IMR-90 (cell line): ENCODE results near the gene IER5L. TPM values are rescaled to one million over a fixed set of nuclear protein-coding genes. Genes with fewer than 3 reads are reported as not detected.

Experiments
- ATAC-seq: fragments of 200-7000 bp; cut with Tn5 transposase; 2 replicates; pipeline ENCODE4 v1.9.1; 2020; ENCODE audit warnings: low read depth, mild to moderate bottlenecking, moderate library complexity
- BruUV-seq: library from RNA; stranded (reverse); fragments of 400-500 nt; replicated peaks from 2 replicates; lab custom pipeline; 2021; lab: Mats Ljungman, UMichigan
- CTCF ChIA-PET: fragments of 300-600 bp; formaldehyde crosslinking; extraction: SDS; loops from one replicate; lab custom pipeline; 2021; ENCODE audit warnings: antibody characterized with exemption; lab: Yijun Ruan, JAX
- POLR2A ChIA-PET: fragments of 300-600 bp; sonication (Branson Sonifier 250); formaldehyde crosslinking; loops from one replicate; lab custom pipeline; 2022; ENCODE audit warnings: antibody characterized with exemption; ENCODE audit not compliant: unreplicated experiment; lab: Charles Lee
- DNase-seq: peaks from one replicate; pipeline ENCODE4 v3.0.0; 2013
- H2AFZ ChIP-seq: replicated peaks from 2 replicates; pipeline ENCODE3; 2013; ENCODE audit warnings: low read length, mild to moderate bottlenecking; ENCODE audit not compliant: poor library complexity
- H2AK5ac ChIP-seq: 2 replicates; pipeline ENCODE4 v1.6.1; 2013; ENCODE audit warnings: low read depth, low read length, inconsistent platforms
- H2AK9ac ChIP-seq: replicated peaks from 2 replicates; pipeline ENCODE3; 2013; ENCODE audit warnings: mild to moderate bottlenecking, low read depth, low read length, moderate library complexity; ENCODE audit not compliant: poor library complexity
- H2BK120ac ChIP-seq: 2 replicates; pipeline ENCODE4 v1.6.1; 2013; ENCODE audit warnings: low read depth, low read length, inconsistent platforms
- H2BK15ac ChIP-seq: 3 replicates; pipeline ENCODE4 v1.6.1; 2013; ENCODE audit warnings: low read depth, low read length, inconsistent platforms
- H2BK20ac ChIP-seq: 2 replicates; pipeline ENCODE4 v1.6.1; 2013; ENCODE audit warnings: low read depth, mild to moderate bottlenecking, inconsistent platforms, low read length, moderate library complexity
- H2BK5ac ChIP-seq: 2 replicates; pipeline ENCODE4 v1.6.1; 2013; ENCODE audit warnings: mild to moderate bottlenecking, low read depth, low read length, inconsistent platforms; ENCODE audit not compliant: poor library complexity, severe bottlenecking
- H3K14ac ChIP-seq: replicated peaks from 2 replicates; pipeline ENCODE4 v1.6.1; 2013; ENCODE audit warnings: low read depth, low read length, inconsistent platforms
- H3K18ac ChIP-seq: 2 replicates; pipeline ENCODE4 v1.6.1; 2013; ENCODE audit warnings: low read depth, low read length, control low read depth
- H3K23ac ChIP-seq: 2 replicates; pipeline ENCODE4 v1.6.1; 2013; ENCODE audit warnings: low read depth, low read length, inconsistent platforms
- H3K27ac ChIP-seq: 2 replicates; pipeline ENCODE4 v1.5.1; 2013; ENCODE audit warnings: mild to moderate bottlenecking, control low read depth, low read length; ENCODE audit not compliant: insufficient read depth
- H3K27me3 ChIP-seq: 2 replicates; pipeline ENCODE4 v1.6.1; 2013; ENCODE audit warnings: low read length; ENCODE audit not compliant: control insufficient read depth, insufficient read depth
- H3K36me3 ChIP-seq: 2 replicates; pipeline ENCODE4 v1.6.1; 2013; ENCODE audit warnings: low read length, mixed read lengths; ENCODE audit not compliant: control insufficient read depth, insufficient read depth
- H3K4ac ChIP-seq: 2 replicates; pipeline ENCODE4 v1.6.1; 2013; ENCODE audit warnings: low read depth, low read length, inconsistent platforms
- H3K4me1 ChIP-seq: 2 replicates; pipeline ENCODE4 v1.6.1; 2013; ENCODE audit warnings: low read length, mixed read lengths; ENCODE audit not compliant: control insufficient read depth, insufficient read depth
- H3K4me2 ChIP-seq: 2 replicates; pipeline ENCODE4 v1.6.1; 2013; ENCODE audit warnings: low read depth, mild to moderate bottlenecking, control low read depth, low read length, moderate library complexity
- H3K4me3 ChIP-seq: 2 replicates; pipeline ENCODE4 v1.5.1; 2013; ENCODE audit warnings: low read depth, mild to moderate bottlenecking, control low read depth, low read length, moderate library complexity; ENCODE audit not compliant: insufficient read depth
- H3K56ac ChIP-seq: 2 replicates; pipeline ENCODE4 v1.6.1; 2013; ENCODE audit warnings: low read length, inconsistent platforms; ENCODE audit not compliant: insufficient read depth; ENCODE audit errors: extremely low read depth
- H3K79me1 ChIP-seq, 2 experiments: 2 replicates each; pipeline ENCODE4 v1.6.1; 2013; ENCODE audit warnings: low read length in 2 of 2, inconsistent platforms in 1 of 2, low read depth in 1 of 2
- H3K9ac ChIP-seq: 2 replicates; pipeline ENCODE4 v1.6.1; 2013; ENCODE audit warnings: low read depth, low read length, control low read depth
- H3K9me1 ChIP-seq: 2 replicates; pipeline ENCODE4 v1.6.1; 2013; ENCODE audit warnings: low read length, inconsistent platforms; ENCODE audit not compliant: insufficient read depth
- H3K9me3 ChIP-seq: 2 replicates; pipeline ENCODE4 v1.6.1; 2013; ENCODE audit warnings: low read length; ENCODE audit not compliant: control insufficient read depth, insufficient read depth
- H4K20me1 ChIP-seq: 2 replicates; pipeline ENCODE4 v1.6.1; 2013; ENCODE audit warnings: low read length, inconsistent platforms; ENCODE audit not compliant: insufficient read depth
- H4K5ac ChIP-seq: 2 replicates; pipeline ENCODE4 v1.6.1; 2013; ENCODE audit warnings: mild to moderate bottlenecking, low read depth, low read length, control low read depth
- H4K8ac ChIP-seq, 2 experiments: 2 replicates each; pipeline ENCODE4 v1.6.1; 2013; ENCODE audit warnings: low read depth in 2 of 2, low read length in 2 of 2, control low read depth in 1 of 2, inconsistent platforms in 1 of 2
- H4K91ac ChIP-seq: 2 replicates; pipeline ENCODE4 v1.6.1; 2013; ENCODE audit warnings: low read depth, low read length, inconsistent platforms; ENCODE audit not compliant: insufficient read depth
- BHLHE40 ChIP-seq: fragments of 150-350 bp; IDR thresholded peaks from 2 replicates; pipeline ENCODE4 v1.6.1; 2016; ENCODE audit warnings: mild to moderate bottlenecking, low read depth, low read length
- CEBPB ChIP-seq: IDR thresholded peaks from 2 replicates; pipeline ENCODE4 v1.6.1; 2012; ENCODE audit warnings: low read depth, low read length, improper control_type of control experiment
- CHD1 ChIP-seq: IDR thresholded peaks from 2 replicates; pipeline ENCODE4 v1.6.1; 2012; ENCODE audit warnings: low read depth, low read length, improper control_type of control experiment
- ELK1 ChIP-seq: fragments of 150-350 bp; IDR thresholded peaks from 2 replicates; pipeline ENCODE4 v1.6.1; 2016; ENCODE audit warnings: low read depth, mild to moderate bottlenecking, low read length, moderate library complexity, borderline replicate concordance
- FOS ChIP-seq: fragments of 150-350 bp; IDR thresholded peaks from 2 replicates; pipeline ENCODE4 v1.6.1; 2016; ENCODE audit warnings: low read depth, low read length
- MAFK ChIP-seq: IDR thresholded peaks from 2 replicates; pipeline ENCODE4 v1.6.1; 2012; ENCODE audit warnings: low read depth, low read length, improper control_type of control experiment
- MAZ ChIP-seq: IDR thresholded peaks from 2 replicates; pipeline ENCODE4 v1.6.1; 2012; ENCODE audit warnings: low read depth, mild to moderate bottlenecking, low read length, improper control_type of control experiment, moderate library complexity, borderline replicate concordance
- NFE2L2 ChIP-seq: fragments of 150-350 bp; IDR thresholded peaks from 2 replicates; pipeline ENCODE4 v1.6.1; 2016; ENCODE audit warnings: low read depth, mild to moderate bottlenecking, low read length
- POLR2A ChIP-seq: IDR thresholded peaks from 2 replicates; pipeline ENCODE4 v1.6.1; 2012; ENCODE audit warnings: mild to moderate bottlenecking, low read depth, low read length
- RAD21 ChIP-seq: IDR thresholded peaks from 2 replicates; pipeline ENCODE4 v1.6.1; 2012; ENCODE audit warnings: low read length, improper control_type of control experiment
- RCOR1 ChIP-seq: IDR thresholded peaks from 2 replicates; pipeline ENCODE4 v1.6.1; 2012; ENCODE audit warnings: mild to moderate bottlenecking, low read length, improper control_type of control experiment; ENCODE audit not compliant: insufficient replicate concordance
- RFX5 ChIP-seq: IDR thresholded peaks from 2 replicates; pipeline ENCODE4 v1.8.0; 2012; ENCODE audit warnings: low read depth, mild to moderate bottlenecking, low read length, moderate library complexity
- SMC3 ChIP-seq: fragments of 150-350 bp; IDR thresholded peaks from 2 replicates; pipeline ENCODE4 v1.6.1; 2016; ENCODE audit warnings: low read depth, mild to moderate bottlenecking, antibody characterized with exemption, low read length, moderate library complexity
- USF2 ChIP-seq: fragments of 150-350 bp; IDR thresholded peaks from 2 replicates; pipeline ENCODE4 v1.6.1; 2017; ENCODE audit warnings: mild to moderate bottlenecking, antibody characterized with exemption, low read length, low read depth
- WGBS, 2 experiments: methylation state at CpG; one replicate each; pipeline versions ENCODE4 v1.1.5 to v1.1.7; 2013; ENCODE audit warnings: missing lambda C conversion rate in 2 of 2; ENCODE audit not compliant: insufficient read length in 1 of 2; ENCODE audit errors: extremely low coverage in 2 of 2; 5-methylcytosine and 5-hydroxymethylcytosine counted together
- dilution Hi-C: fragments of 300-500 bp; cut with HindIII; formaldehyde crosslinking; loops from one replicate; pipeline ENCODE4 v1.14.3; 2018; ENCODE audit warnings: low sequenced_read_pairs; ENCODE audit not compliant: unreplicated experiment
- in situ Hi-C: fragments of 300-500 bp; cut with MboI; formaldehyde crosslinking; loops from 3 replicates; pipeline ENCODE4 v1.14.3; 2019; ENCODE audit warnings: low sequenced_read_pairs, inconsistent platforms, mixed read lengths
- intact Hi-C: fragments of 100-400 bp; cut with micrococcal nuclease; formaldehyde crosslinking; loops from 2 replicates; pipeline ENCODE4 v1.10.0; 2022
- polyA plus RNA-seq, 3 experiments: library from polyadenylated mRNA; depleted of rRNA; stranded (reverse); fragments of >200 nt; gene quantifications; 2 replicates each; pipeline ENCODE4 v1.2.3, GENCODE V29; 2012; ENCODE audit warnings: low replicate concordance in 1 of 3
- total RNA-seq: library from RNA; depleted of rRNA; stranded (reverse); fragments of >200 nt; gene quantifications from 2 replicates; pipeline ENCODE4 v1.2.3, GENCODE V29; 2012

Gene IER5L
- total and polyA plus RNA-seq, 2 of the 4 experiments (the other 2 are of a cell fraction), result 12.5 to 13.4 TPM

GRCh38 chr9:129143031-129143927 lies 34.8 kb downstream of the IER5L start:
- Histone ChIP-seq H2BK5ac (peak overlapping the region; percentile 99), H3K14ac (peak overlapping the region; percentile 97), H3K79me1 (peaks cover 5 to 60% of the 10 kb centered on the region in 2 experiments; a peak in 3 of 4 replicates), H3K36me3 (peaks cover 18% of the 10 kb centered on the region), H2BK15ac (peak overlapping the region; percentile 93; the same call in 2 of the 3 replicates), H3K27me3 (no peaks in the 10 kb centered on the region), H3K4ac (peak overlapping the region; percentile 99), H3K56ac (peak overlapping the region; percentile 80), H3K27ac (peak overlapping the region; percentile 98), H3K9me3 (no peaks in the 10 kb centered on the region), H4K5ac (peak overlapping the region; percentile 71), H3K9ac (peak overlapping the region; percentile 69), H3K23ac (peak overlapping the region; percentile 95), H3K4me3 (no peak overlapping the region), H3K4me1 (peaks cover 67% of the 10 kb centered on the region), H3K9me1 (peaks cover 13% of the 10 kb centered on the region), H2BK20ac (peak overlapping the region; percentile 84), H4K20me1 (no peaks in the 10 kb centered on the region; the same call in 1 of the 2 replicates), H2AK5ac (peak overlapping the region; percentile 91), H4K8ac (peak overlapping the region; percentile 89 to 99), H3K4me2 (peak overlapping the region; percentile 34), H4K91ac (peak overlapping the region; percentile 100), H3K18ac (peak overlapping the region; percentile 73), H2AK9ac (peak overlapping the region; percentile 79), H2BK120ac (peak overlapping the region; percentile 92), H2AFZ (peak overlapping the region; percentile 9)
- in situ Hi-C loops, result no loop called here
- DNase-seq (peak; percentile 92), ATAC-seq (peak; percentile 13)
- 5% methylated on average over 4 of the region's 14 CpGs; no CpG with 5 or more reads in 1 of the 2 experiments for WGBS, 2 experiments
- ChIA-PET CTCF (interaction anchor here (0.6 to 3.1 kb wide), 17 partner anchors 11 to 606 kb away, joined by 3 to 18 read pairs (median 4); partner anchors contain the start of gene NTMT1), POLR2A (interaction anchor here (0.6 to 1.8 kb wide), 8 partner anchors 31 to 466 kb away, joined by 3 to 12 read pairs (median 4); no protein-coding TSS in a partner anchor)
- dilution Hi-C loops, result no loop called here
- no TSS peak for BruUV-seq
- intact Hi-C loops, result loop anchor here (1.0 to 2.0 kb wide), 3 partner anchors 24 to 191 kb away; no protein-coding TSS in a partner anchor
- no peak for TF ChIP-seq CHD1
- peak; percentile 80; the same call in 1 of the 2 replicates for TF ChIP-seq MAZ
- TF ChIP-seq FOS, result no peak
- no peak for TF ChIP-seq RFX5
- TF ChIP-seq CEBPB, result no peak
- no peak for TF ChIP-seq ELK1
- TF ChIP-seq RCOR1, result peak; percentile 64
- TF ChIP-seq MAFK, result no peak
- peak; percentile 72 for TF ChIP-seq SMC3
- peak; percentile 71 for TF ChIP-seq RAD21
- no peak for TF ChIP-seq NFE2L2
- no peak; the same call in 1 of the 2 replicates for TF ChIP-seq POLR2A
- peak; percentile 7; the same call in 1 of the 2 replicates for TF ChIP-seq BHLHE40
- TF ChIP-seq USF2, result no peak
